Activated T-helper 1 cell treated with anti-CD3 and anti-CD28 coated beads, Interleukin-2, amount 50 U/mL, for 16 hours (primary cell): Measurements from ENCODE around the gene KIT.

Source experiments
- DNase-seq, 2 donors: peaks; one replicate each; pipeline ENCODE4 v3.0.0-alpha.2; 2020; ENCODE audit warnings: low read depth in 1 of 2, low spot score in 1 of 2

KIT gene

DNA sequence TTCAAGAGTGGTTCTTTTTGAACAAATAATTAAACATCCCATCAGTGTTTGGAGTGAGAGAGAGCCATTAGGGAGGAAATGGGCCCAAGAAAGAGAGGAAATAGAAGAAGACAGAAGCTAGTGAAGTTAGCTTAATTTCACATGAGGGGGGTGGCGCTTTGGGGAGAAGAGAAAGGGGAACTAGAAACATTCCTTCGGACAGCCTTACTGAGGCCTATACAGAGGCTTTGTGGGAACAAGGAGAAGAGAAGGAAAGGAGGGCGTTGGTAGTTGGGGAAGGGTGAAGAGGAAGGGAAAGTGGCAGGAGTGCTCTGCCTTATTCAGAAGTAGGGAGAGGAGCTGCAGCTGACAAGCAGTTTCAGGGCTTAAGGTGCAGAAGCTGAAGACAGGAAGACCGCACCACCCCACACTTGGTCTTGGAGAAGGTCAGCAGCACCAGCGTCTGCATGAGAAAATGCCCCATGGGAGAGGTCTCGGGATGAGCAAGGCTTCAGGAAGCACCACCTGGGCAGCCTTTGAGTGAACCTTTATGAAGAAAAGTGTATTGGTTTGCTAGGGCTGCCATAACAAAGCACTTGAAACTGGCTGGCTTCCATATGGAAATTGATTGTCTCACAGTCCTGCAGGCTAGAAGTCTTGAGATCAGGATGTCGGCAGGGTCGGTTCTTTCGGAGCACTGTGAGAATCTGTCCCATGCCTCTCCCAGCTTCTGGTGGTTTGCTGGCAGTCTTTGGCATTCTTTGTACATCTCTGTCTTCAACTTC lies 85.1 kb downstream of the KIT start:
- no peak for DNase-seq

DNA sequence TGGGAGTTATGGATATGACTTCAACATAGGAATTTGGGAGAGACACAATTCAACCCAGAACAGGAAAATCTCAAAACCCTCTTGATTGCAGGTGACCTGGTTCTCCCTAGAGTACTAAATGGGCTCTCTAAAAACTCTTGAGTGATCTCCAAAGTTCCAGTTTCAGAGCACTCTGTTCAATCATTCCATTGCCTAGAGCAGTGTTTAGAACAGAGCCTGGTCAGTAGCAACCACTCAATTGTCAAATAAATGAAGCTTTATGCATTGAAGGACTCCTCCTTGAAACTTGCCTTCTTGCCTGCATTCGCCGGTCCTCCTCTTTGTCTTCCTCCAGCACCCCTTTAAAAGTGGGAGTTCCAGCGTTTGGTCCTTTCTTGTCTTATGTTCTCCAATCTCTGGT lies 85.8 kb downstream of the KIT start:
- no peak for DNase-seq

DNA sequence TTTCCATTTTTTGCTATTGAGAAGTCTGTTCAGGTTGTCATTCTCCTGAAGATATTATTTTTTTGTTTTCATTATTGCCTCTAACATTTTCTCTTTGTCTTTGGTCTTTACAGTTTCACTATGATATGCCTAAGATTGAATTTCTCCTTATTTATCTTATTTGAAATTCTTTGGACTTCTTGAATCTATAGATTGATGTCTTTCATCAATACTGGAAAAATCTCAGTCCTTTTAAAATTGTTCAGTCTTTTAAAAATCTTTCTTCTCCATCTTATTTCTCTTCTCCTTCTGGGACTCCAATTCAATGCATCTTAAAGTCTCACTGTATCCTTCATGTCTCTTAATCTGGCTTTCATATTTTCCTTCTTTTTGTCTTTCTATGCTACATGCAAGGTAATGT lies 86.7 kb downstream of the KIT start:
- DNase-seq: no peak

DNA sequence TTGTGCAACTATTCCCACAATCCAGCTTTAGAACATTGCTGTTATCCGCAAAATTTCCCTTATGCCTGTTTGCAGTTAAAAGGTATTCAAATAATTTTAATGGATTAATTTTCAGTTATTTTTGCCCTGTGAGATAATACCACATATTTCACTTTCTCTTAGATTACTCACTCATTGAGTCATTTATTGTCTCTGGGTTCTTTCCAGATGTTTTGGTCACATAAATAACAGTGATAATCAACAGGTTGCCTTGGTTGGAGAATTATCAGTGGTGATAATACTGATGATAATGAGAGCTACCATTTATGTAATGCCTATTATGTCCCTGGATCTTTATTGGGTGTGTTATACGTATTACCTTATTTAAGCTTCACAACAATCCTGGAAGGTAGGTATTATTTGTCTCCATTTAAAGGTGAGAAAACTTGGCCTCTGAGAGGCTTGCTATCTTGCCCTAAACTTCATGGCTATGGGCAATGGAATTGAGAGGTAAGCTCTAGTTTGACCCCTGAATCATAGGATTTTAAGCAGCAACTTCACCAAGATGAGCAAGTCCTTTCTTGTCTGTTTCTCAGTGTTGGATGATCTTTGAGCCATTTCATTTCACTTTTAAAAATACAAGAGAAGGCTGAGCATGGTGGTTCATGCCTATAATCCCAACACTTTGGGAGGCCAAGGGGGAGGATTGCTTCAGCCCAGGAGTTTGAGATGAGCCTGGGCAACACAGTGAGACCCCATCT lies 87.4 kb downstream of the KIT start:
- DNase-seq: no peak

DNA sequence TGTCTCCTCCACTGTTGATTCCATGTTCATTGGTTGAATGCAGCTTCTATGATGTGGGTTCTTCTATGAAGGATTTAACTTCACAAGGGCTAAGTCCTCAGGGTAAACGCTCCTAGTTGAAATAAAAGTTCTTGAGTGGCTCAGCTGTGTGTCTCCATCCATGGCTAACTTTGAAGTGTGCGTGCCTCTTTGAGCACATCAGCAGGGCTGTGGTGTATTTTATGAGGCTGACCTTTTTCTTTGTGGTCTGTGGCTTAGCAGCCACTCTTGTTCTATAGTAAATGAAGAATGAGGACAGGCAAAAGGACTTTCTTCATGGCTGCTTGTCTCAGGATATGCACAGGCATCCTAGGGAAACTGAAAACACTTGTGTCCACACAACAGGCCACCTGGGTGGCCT lies 88.5 kb downstream of the KIT start:
- no peak for DNase-seq

DNA sequence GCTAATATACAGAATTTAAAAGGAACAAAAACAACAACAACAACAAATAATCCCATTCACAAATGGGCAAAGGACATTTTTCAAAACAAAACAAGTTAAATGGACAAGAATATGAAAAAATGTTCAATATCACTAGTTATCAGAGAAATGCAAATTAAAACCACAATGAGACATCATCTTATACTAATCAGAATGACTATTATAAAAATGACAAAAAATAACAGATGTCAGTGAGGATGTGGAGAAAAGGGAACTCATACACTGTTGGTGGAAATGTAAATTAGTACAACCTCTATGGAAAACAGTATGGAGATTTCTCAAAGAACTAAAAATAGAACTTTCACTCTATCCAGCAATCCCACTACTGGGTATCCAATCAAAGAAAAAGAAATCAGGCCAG lies 92.6 kb downstream of the KIT start:
- no peak for DNase-seq

DNA sequence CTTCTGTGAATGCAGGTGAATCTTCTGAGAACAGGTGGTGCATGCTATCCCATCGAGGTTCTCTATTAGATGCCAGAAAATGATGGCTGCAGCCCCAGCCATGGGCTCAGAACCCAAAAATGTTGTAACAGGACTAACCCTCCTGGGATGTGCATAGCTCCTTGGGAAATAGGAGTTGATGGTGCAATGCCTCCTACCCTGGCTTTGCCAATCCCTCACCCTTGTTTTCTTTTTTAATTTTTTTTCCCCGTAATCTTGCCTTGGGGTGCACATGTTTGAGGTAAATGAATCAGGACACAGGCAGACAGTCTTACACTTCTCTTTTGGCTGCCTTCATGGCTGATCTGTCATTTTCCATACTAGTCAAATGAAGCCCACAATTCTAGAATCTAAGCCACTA lies 96.6 kb downstream of the KIT start:
- no peak for DNase-seq

DNA sequence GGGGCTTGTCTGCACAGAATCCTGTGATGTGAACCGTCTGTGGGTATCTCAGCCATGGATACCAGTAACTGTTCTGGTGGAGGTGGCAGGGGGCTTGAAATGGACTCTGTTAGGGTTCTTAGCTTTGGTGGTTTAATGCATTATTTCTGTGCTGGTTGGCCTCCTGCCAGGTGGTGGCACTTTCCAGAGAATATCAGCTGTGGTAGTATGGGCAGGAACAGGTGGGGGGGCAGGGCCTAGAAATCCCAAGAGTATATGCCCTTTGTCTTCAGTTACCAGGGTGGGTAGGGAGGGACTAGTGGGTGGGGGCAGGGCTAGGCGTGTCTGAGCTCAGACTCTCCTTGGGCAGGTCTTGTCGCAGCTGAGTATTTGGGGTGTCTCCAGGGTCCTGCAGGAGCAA lies 106.7 kb downstream of the KIT start:
- DNase-seq: no peak

DNA sequence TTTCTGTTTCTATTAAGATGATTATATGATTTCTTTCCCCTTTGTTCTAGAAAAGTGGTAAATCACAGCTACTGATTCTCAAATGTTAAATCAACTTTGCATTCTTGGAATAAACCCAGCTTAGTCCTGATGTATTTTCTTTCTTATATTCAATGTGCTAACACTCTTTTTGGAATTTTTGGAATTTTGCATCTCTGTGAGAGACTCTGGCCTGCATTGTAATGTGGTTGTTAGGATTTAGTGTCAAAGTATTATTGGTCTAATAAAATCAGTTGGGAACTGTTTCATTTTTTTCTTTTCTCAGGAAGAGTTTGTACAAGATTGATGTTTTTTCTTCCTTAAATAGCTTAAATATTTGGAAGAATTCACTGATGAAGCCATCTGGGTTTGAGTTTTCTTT lies 109.6 kb downstream of the KIT start:
- no peak for DNase-seq

DNA sequence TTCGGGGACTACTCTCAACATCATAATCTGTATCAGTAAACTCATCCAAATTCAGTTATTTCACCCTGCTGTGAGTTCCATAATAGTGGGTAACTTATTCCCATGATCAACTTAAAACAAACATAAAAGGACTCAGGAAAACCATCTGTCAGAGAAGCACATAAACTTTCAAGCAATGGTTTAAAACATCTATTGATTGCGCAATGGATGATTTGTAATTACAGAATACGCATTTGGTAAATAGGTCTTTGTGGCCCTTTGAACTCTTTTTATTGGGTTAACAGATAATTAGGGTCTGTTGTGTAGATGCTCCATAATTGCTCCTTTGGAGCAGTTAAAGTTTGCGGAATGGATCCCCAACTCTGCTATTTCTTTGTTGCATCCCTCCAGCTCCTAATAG lies 115.3 kb downstream of the KIT start:
- no peak for DNase-seq

DNA sequence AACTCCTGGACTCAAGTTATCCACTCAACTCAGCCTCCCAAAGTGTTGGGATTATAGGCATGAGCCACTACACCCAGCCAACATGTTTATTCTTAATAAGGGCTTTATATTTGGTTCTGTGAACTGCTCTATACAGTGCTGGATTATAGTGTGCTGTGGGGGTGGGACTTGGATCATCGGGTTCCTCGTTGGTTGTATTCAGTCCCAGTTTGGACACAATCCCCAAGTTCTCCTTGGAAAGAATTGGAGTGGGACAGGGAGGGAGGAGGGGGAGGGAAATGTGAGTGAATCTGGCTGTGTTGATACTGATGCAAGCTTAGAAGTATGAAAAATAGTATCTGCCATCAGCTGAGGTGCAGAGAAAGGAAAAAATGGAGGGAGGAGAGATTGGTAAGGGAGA lies 121.3 kb downstream of the KIT start:
- DNase-seq: no peak

DNA sequence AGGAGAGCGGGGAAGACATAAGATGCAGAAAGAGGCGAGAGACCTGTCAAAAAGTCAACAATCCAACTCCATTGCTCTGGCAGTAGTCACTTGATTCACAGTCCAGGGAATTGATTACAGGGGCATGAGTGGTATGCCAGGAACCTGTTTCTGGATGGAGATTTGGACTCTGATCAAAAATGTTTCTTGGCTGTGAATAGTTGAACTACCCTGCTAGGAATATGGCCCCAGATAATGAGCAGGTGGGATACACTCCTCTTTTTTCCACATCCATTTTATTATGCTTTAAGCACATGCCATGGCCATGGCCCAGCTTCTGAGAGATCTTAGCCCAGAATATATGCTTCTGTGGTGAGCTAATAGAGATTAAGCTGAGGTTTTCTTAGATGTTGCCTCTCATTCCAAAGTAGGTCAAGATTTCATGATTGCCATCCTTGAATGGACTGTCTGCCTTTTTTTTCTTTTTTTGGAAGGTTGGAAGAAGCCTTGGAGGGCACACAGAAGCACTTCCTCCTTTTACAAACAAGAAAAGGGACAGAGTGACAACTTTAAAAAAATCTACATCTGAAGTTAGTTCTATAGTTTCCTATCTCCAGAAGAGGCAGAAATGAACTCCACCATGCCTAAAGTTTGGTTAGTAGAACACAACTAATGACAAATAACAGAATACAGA lies 121.9 kb downstream of the KIT start:
- no peak for DNase-seq

DNA sequence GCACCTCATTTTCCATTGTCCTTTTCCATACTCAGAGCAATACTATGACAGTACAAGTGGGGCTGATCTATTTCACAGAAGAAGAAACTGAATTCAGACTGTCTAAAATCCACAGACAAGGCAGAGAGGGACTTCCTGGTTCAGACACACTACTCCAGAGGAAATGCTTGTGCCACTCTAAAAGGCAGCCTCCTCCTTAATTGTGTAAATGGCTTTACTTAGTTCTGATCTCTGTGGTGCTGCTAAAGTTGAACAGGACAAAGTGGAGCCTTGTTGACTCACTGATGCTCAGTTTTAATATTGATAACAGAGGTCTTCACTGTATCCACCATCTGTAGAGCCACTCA lies 122.4 kb downstream of the KIT start:
- DNase-seq: no peak

DNA sequence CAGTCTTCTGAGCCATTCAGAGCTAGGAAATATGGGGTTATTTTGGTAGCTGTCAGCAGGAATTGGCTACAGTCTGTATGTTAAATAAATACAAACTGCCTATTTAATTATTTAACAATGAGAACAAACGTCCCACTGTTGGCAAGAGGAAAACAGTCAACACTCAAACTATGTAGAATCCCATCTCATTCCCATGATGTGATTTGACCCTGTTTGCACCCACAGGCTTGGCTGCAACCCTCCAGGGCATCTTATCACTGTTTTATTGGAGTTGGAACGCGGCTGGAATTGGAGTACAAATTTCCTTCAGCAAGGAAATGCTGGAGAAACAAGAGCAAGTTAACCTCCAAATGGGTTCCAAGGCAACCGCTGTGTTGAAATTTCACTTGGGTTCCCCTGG lies 124.0 kb downstream of the KIT start:
- DNase-seq: no peak

DNA sequence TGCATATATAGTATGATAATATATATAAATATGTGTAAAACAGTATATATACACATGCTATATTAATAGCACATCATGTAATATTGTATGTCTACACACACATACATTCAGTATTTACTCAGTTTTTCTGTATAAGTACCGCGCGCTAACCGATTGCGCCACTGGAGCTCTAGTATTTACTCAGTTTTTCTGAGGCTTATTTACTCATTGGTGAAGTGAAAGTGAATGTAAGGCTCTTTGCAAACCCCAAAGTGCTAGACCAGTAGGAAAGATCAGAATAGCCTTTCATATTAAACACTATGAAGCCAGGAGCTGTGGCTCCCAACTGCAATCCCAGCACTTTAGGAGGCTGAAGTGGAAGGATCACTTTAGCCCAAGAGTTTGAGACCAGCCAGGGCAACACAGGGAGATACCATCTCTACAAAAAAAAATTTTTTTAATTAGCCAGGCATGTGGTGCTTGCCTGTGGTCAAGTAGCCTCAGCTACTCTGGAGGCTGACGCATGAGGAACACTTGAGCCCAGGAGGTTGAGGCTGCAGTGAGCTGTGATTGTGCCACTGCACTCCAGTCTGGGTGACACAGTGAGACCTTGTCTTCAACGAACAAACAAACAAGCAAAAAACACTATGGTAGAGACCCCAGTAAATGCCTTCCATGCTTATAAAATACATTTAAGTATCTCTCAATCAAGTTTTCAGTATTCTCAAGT lies 125.8 kb downstream of the KIT start:
- DNase-seq: no peak

DNA sequence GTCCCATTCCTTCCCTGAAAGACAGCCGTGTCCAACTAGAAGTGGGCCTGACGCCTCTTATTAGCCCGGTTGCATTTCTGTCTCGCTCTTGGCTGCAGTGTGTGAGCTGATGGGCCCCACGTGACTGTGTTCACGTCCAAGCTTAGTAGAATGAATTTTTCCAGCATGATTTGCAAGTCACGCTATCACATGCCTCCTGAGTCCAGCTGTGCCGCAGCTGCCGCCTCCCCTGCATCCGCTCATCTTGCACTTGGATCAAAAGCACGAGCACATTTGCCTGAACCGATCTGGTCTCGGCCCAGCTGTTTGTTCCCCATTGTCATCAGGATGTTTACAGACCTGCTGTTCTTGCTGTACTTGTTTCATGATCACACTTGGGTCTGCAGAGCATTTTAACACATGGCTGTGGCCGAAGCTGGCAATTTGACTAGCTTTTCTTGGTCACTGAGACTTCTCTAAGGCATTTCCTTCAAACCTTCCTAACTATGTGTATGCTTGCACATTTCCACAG lies 126.5 kb downstream of the KIT start:
- DNase-seq: no peak
